ENCODE measurements around the gene PRTFDC1. TPM values are rescaled to one million over a fixed set of nuclear protein-coding genes. Genes with fewer than 3 reads are reported as not detected.
A peak's percentile ranks its signal among the peaks of the same experiment; 100 is the strongest.
"Not testable (repeated sequence)": the region's sequence is repeated elsewhere in the genome, so short reads cannot be mapped to it uniquely, and the experiment has no call there.

Gene PRTFDC1
- total and polyA plus RNA-seq, 8 donors, result 1.2 to 21.6 (median 12.4) TPM; not detected in 1

DNA sequence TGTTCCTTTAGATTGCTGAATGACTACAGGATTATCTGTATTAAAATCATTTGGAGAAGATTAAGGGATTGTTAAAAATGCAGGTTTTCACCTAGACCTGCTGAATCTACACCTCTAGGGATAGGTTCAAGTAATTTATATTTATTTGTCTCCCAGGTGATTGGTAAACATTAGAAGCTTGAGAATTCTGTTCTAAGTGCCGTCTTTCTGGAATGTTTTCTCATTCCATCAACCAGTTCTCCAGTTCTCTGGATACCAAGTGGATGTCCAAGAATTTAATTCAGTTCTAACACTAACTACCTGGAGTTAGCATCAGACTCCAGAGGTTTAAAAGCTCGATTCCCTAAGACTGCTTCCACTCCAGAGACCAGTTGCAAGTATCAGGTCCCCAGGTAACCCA, 110.9 kb downstream of the PRTFDC1 start:
- TF ChIP-seq POLR2A (IDR thresholded peaks at IDR 0.05) (no peak), POLR2AphosphoS5 (IDR thresholded peaks at IDR 0.05) (no peak), EP300 (IDR thresholded peaks at IDR 0.05) (no peak)
- whole genome bisulfite sequencing, 5 donors, result 73 to 85% (median 83%) methylated on average over 2 of the region's 2 CpGs
- no peak for DNase-seq

GRCh38 chr10:24840784-24841183, 111.6 kb downstream of the PRTFDC1 start:
- intact Hi-C loops (cut with DNase I; ENCODE audit: low total_unique reads), result no loop called here

More for the DNA sequence above, 110.9 kb downstream of the PRTFDC1 start:
- Histone ChIP-seq H3K4me1 (no peaks in the 10 kb centered on the region), H3K27ac (no peak overlapping the region), H3K4me3 (no peak overlapping the region), H3K9me3 (no peaks in the 10 kb centered on the region), H3K36me3 (no peaks in the 10 kb centered on the region), H3K27me3 (no peaks in the 10 kb centered on the region)
- intact Hi-C loops (cut with DNase I; ENCODE audit: low total_unique reads), result no loop called here

GRCh38 chr10:24837781-24838180, 114.6 kb downstream of the PRTFDC1 start:
- 80 to 93% (median 86%) methylated on average over 2 of the region's 2 CpGs for WGBS, 5 donors
- intact Hi-C loops (cut with DNase I; ENCODE audit: low total_unique reads); H3K27me3 ChIP-seq: not testable (repeated sequence)

More at GRCh38 chr10:24840784-24841183, 111.6 kb downstream of the PRTFDC1 start:
- no peaks in the 10 kb centered on the region for H3K9me3 ChIP-seq
- no peak overlapping the region for H3K27ac ChIP-seq
- no peaks in the 10 kb centered on the region for H3K36me3 ChIP-seq
- no peak overlapping the region for H3K4me3 ChIP-seq
- no peaks in the 10 kb centered on the region for H3K4me1 ChIP-seq
- H3K27me3 ChIP-seq, result no peaks in the 10 kb centered on the region
- TF ChIP-seq, protein P1, sequence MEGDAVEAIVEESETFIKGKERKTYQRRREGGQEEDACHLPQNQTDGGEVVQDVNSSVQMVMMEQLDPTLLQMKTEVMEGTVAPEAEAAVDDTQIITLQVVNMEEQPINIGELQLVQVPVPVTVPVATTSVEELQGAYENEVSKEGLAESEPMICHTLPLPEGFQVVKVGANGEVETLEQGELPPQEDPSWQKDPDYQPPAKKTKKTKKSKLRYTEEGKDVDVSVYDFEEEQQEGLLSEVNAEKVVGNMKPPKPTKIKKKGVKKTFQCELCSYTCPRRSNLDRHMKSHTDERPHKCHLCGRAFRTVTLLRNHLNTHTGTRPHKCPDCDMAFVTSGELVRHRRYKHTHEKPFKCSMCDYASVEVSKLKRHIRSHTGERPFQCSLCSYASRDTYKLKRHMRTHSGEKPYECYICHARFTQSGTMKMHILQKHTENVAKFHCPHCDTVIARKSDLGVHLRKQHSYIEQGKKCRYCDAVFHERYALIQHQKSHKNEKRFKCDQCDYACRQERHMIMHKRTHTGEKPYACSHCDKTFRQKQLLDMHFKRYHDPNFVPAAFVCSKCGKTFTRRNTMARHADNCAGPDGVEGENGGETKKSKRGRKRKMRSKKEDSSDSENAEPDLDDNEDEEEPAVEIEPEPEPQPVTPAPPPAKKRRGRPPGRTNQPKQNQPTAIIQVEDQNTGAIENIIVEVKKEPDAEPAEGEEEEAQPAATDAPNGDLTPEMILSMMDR (IDR thresholded peaks at IDR 0.05), result no peak
- TF ChIP-seq POLR2A (IDR thresholded peaks at IDR 0.05), result no peak
- no peak for TF ChIP-seq EP300 (IDR thresholded peaks at IDR 0.05)
- TF ChIP-seq POLR2AphosphoS5 (IDR thresholded peaks at IDR 0.05), result no peak
- DNase-seq, result no peak

GRCh38 chr10:24834869-24835268, 117.5 kb downstream of the PRTFDC1 start:
- intact Hi-C loops (cut with DNase I; ENCODE audit: low total_unique reads), result no loop called here
- Histone ChIP-seq H3K36me3 (no peaks in the 10 kb centered on the region), H3K9me3 (no peaks in the 10 kb centered on the region), H3K4me3 (no peak overlapping the region), H3K27ac (no peak overlapping the region), H3K4me1 (no peaks in the 10 kb centered on the region), H3K27me3 (no peaks in the 10 kb centered on the region)
- TF ChIP-seq POLR2A (IDR thresholded peaks at IDR 0.05) (no peak), POLR2AphosphoS5 (IDR thresholded peaks at IDR 0.05) (no peak), EP300 (IDR thresholded peaks at IDR 0.05) (no peak)
- TF ChIP-seq, protein P1 (IDR thresholded peaks at IDR 0.05), result no peak
- DNase-seq, result no peak
- WGBS, 5 donors, result 76 to 97% (median 91%) methylated on average over 2 of the region's 2 CpGs

More at GRCh38 chr10:24837781-24838180, 114.6 kb downstream of the PRTFDC1 start:
- H3K27ac ChIP-seq, DNase-seq, H3K9me3 ChIP-seq, H3K36me3 ChIP-seq, H3K4me1 ChIP-seq, H3K4me3 ChIP-seq: not testable (repeated sequence)

DNA sequence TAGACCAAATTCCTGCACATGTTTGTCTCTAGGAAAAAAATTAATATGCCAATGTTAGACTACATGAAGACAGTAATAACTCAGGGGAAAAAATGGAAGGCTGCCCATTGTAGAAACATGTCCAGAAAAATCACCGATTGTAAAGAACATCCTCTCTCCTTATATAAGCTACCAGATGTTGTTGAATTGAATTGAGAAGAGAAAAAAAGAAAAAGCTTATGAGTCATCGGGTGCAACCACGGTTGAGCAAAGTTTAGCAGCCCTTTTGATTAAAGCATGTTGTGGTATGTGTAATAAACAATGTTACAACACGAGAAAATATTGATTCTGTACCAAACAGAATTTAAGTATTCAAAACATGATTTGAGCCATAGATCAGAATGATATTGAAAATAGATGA, 126.4 kb downstream of the PRTFDC1 start:
- no peaks in the 10 kb centered on the region for H3K36me3 ChIP-seq
- peak in 1 of 2 donors; percentile 42 for DNase-seq
- H3K9me3 ChIP-seq, result no peaks in the 10 kb centered on the region
- H3K27ac ChIP-seq, result no peak overlapping the region
- no peak overlapping the region for H3K4me3 ChIP-seq
- no peaks in the 10 kb centered on the region for H3K27me3 ChIP-seq
- TF ChIP-seq POLR2AphosphoS5 (IDR thresholded peaks at IDR 0.05) (no peak), EP300 (IDR thresholded peaks at IDR 0.05) (no peak), POLR2A (IDR thresholded peaks at IDR 0.05) (no peak)
- TF ChIP-seq, protein P1 (IDR thresholded peaks at IDR 0.05), result no peak
- WGBS, 5 donors, result 6 to 18% (median 13%) methylated on average over 4 of the region's 4 CpGs
- H3K4me1 ChIP-seq, result peaks cover 0 to 4% (median 0%) of the 10 kb centered on the region in 4 donors
- intact Hi-C loops (cut with DNase I; ENCODE audit: low total_unique reads), result no loop called here
